ENCODE data around the gene ADAT3.

The ADAT3 gene

GRCh38 chr19:1957562-1958248, 52.5 kb downstream of the ADAT3 start:
- DNase-seq (ENCODE audit: low spot score): no peak

DNA sequence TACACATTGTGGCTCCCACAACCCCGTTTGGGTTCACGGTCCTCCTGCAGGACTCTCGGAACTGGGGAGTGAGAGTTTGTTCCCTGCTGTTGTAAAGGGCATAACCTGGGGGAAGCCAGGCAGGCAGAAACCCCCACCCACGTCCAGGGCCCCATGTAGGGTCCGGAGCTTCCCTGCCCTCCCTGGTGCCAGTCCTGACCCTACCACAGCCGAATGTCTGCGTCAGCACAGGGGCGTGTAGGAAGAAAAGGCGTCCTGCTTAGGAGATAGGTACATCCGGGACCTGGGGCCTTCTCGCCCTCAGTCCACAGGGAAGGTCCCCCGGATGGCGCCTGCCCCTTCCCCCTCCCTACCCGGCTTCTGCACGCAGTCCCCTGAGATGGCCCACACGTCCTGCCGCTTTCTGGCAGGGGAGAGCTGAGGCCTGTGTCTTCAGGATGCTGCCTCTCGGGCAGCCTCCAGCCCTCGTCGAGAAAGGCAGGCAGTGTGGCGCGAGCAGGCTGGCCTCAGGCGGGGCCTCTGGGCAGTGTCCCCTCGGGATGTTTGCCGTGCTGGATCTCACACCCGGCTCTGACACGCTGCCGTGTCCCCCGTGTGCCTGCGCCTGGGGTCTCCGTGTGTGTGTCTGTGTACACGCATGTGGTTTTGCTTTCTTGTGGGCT, 54.9 kb downstream of the ADAT3 start:
- DNase-seq (ENCODE audit: low spot score): no peak

DNA sequence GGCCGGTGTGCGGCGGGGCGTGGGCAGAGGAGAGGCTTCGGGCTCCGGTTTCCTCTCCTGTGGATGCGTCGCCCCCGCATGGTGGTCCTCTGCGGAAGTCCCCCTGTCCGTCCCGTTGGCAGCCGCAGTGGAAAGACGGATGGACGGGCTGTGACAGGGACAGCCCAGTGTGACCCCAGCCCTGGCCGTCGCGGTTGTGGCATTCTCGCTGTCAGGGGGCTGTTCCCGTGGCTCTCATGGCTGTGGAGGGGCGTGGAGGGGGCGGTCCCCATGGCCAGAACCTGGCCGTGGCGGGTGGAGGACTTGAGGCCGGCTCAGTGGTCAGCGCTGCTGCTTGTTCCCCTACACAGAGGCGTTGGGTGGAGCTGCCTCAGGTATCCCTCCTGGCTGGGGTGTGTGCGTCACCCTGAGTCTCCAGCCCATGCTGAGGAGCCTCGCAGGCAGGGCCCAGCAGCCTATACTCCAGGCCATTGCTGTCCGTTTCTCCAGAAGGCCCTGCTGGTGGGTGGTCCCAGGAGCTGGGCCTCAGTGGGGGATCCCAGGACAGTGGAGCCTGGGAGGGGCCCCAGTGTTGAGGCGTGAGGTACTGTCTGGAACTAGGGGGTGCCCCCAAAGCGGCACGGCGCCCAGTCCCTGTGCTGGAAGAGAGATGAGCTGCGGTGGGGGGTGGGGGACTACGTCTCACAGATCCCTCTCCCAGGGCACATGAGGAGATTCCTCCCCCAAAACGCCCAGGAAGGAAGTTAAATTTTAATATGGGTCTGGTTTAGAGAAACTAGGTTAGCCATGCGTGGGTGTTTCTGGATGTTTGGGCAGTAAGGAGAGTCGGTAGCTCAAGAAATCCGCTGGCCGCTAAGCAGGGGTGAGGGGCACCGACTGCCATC, 56.0 kb downstream of the ADAT3 start:
- no peak for DNase-seq (ENCODE audit: low spot score)

- no peak for DNase-seq (ENCODE audit: low spot score)
Observed at GRCh38 chr19:1962674-1963073, 57.5 kb downstream of the ADAT3 start.
